K562 (cell line): Measurements from ENCODE around the gene SHB. TPM values are rescaled to one million over a fixed set of nuclear protein-coding genes. Genes with fewer than 3 reads are reported as not detected.

Experiments used
- BHLHE40 ChIP-seq: IDR thresholded peaks from 2 replicates; pipeline ENCODE4 v1.6.1; 2011; ENCODE audit warnings: low read length, improper control_type of control experiment
- DEAF1 ChIP-seq: fragments of 450-650 bp; formaldehyde crosslinking; IDR thresholded peaks from 2 replicates; pipeline ENCODE4 v1.4.0; 2020; ENCODE audit warnings: mild to moderate bottlenecking, moderate library complexity
- DPF2 ChIP-seq: fragments of 450-650 bp; IDR thresholded peaks from 2 replicates; pipeline ENCODE4 v1.6.1; 2016
- HMBOX1 ChIP-seq: sonication (generic); IDR thresholded peaks from 2 replicates; pipeline ENCODE4 v1.6.1; 2016
- L3MBTL2 ChIP-seq: fragments of 450-650 bp; IDR thresholded peaks from 2 replicates; pipeline ENCODE4 v1.6.1; 2016; ENCODE audit warnings: mild to moderate bottlenecking, moderate library complexity
- MBD2 ChIP-seq: sonication (generic); IDR thresholded peaks from 2 replicates; pipeline ENCODE4 v1.6.1; 2016; ENCODE audit warnings: low read depth, borderline replicate concordance
- MTA3 ChIP-seq: fragments of 450-650 bp; formaldehyde crosslinking; IDR thresholded peaks from 2 replicates; pipeline ENCODE4 v1.6.1; 2017; ENCODE audit warnings: mild to moderate bottlenecking, borderline replicate concordance
- NCOA4 ChIP-seq: fragments of 450-650 bp; IDR thresholded peaks from 2 replicates; pipeline ENCODE4 v1.6.1; 2018; ENCODE audit warnings: mild to moderate bottlenecking; ENCODE audit not compliant: partially characterized antibody
- RBM39 ChIP-seq: fragments of 200-400 bp; formaldehyde crosslinking; optimal IDR thresholded peaks from 2 replicates; pipeline ENCODE3; 2018; ENCODE audit warnings: low read depth, low read length
- RFX7 ChIP-seq: fragments of 250-450 bp; sonication (Bioruptor Pico); IDR thresholded peaks from 2 replicates; pipeline ENCODE4 v1.5.1; 2021; ENCODE audit warnings: mild to moderate bottlenecking
- TSHZ1 ChIP-seq: fragments of 250-450 bp; sonication (Bioruptor Pico); IDR thresholded peaks from 2 replicates; pipeline ENCODE4 v1.4.0; 2020; ENCODE audit warnings: mild to moderate bottlenecking, moderate library complexity
- ZBTB12 ChIP-seq: fragments of 250-450 bp; sonication (Bioruptor Pico); IDR thresholded peaks from 2 replicates; pipeline ENCODE4 v1.4.0; 2020
- ZBTB9 ChIP-seq: fragments of 450-650 bp; formaldehyde crosslinking; IDR thresholded peaks from 2 replicates; pipeline ENCODE4 v1.4.0; 2020; ENCODE audit warnings: mild to moderate bottlenecking, moderate library complexity
- ZNF609 ChIP-seq: sonication (generic); formaldehyde crosslinking; IDR thresholded peaks from 2 replicates; pipeline ENCODE4 v1.8.1; 2023; ENCODE audit warnings: missing genetic modification reagents, mild to moderate bottlenecking, borderline replicate concordance
- ZNF830 ChIP-seq: fragments of 250-450 bp; sonication (Bioruptor Pico); IDR thresholded peaks from 2 replicates; pipeline ENCODE4 v1.5.0; 2021; ENCODE audit warnings: mild to moderate bottlenecking
- polyA plus RNA-seq, 8 experiments: library from polyadenylated mRNA; depleted of rRNA in 4 of 8; stranded (reverse) in 5 of 8; unstranded in 3 of 8; fragments of >200 nt; fragmentation: Nextera tagmentation in 2 of 8; fragmentation: Illumina TruSeq in 1 of 8; extraction: Ambion mirVana in 2 of 8; extraction: Trizol in 1 of 8; gene quantifications; 2 replicates each; pipeline versions ENCODE4 v1.2.1 to v1.2.3, GENCODE V29; 2011 to 2014; ENCODE audit warnings: inconsistent platforms in 1 of 8, missing spikeins in 1 of 8
- total RNA-seq, 7 experiments: library from RNA; depleted of rRNA in 6 of 7; stranded (reverse); fragments of >200 nt in 6 of 7; fragmentation: Illumina TruSeq in 2 of 7; extraction: Trizol in 2 of 7; gene quantifications; 2 replicates each; pipeline versions ENCODE4 v1.2.1 to v1.2.3, GENCODE V29; 2011 to 2021; ENCODE audit warnings: low replicate concordance in 1 of 7

Gene SHB
- total and polyA plus RNA-seq, 9 of the 15 experiments (the other 6 are each of a cell fraction or from before 2014, with no cell fraction given), result 0.78 to 16.0 (median 5.3) TPM

GRCh38 chr9:38107811-38108304 is 38.8 kb upstream of the SHB start (continued):
- TF ChIP-seq TSHZ1 (no peak), ZBTB9 (CRISPR knock-in tag) (peak; percentile 85), NCOA4 (no peak), DPF2 (peak; percentile 54; the same call in 1 of the 2 replicates), RFX7 (CRISPR knock-in tag) (no peak), ZBTB12 (no peak; the same call in 1 of the 2 replicates), ZNF609 (CRISPR knock-in tag) (no peak), HMBOX1 (peak; percentile 16; the same call in 1 of the 2 replicates), MTA3 (no peak), DEAF1 (CRISPR knock-in tag) (0 out of 2 replicates have a peak, but pooled peaks have one; percentile 10), RBM39 (no peak), MBD2 (no peak), BHLHE40 (peak; percentile 36; the same call in 1 of the 2 replicates), ZNF830 (no peak), L3MBTL2 (0 out of 2 replicates have a peak, but pooled peaks have one; percentile 32)
